HG03354 (cell line): ENCODE results near the gene PTX4.

Experiments
- ATAC-seq: cut with Tn5 transposase; IDR thresholded peaks from one replicate; pipeline ENCODE4 v1.9.1; 2021; ENCODE audit warnings: mild to moderate bottlenecking; ENCODE audit not compliant: unreplicated experiment, poor library complexity, severe bottlenecking

Gene PTX4

DNA sequence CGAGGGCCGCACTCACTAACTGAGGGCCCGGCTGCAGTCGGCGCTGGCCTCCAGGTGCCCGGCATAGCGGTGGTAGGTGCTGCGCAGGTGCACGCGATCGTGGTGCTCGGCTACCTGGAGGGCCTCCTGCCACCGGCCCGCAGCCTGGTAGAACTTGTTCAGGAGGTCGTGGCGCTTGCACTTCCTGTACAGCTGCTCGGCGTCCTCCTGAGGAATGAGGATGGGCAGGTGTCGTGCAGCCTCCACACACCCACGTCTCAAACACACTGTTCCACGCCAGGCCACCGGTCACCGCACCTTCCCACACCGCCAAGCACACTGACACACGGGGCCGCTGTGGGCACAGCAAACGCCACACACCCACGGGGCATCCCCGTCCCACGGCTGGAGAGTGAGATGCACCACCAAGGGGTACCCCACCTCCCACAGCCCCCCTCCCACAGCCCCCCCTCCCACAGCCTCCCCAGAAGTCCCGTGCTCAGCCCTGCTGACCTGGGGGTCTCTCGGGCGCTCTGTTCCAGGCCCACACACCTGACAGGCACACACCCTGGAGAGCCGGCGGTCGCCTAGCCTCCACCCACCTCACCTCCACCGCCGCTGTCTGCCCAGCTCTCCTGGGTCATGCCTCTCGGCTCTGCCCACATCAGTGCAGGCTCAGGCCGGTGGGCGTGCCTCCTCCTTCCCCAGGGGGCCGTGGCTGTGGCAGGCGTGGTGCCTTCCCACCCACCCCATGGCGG, 37.3 kb upstream of the PTX4 start:
- no peak for ATAC-seq

DNA sequence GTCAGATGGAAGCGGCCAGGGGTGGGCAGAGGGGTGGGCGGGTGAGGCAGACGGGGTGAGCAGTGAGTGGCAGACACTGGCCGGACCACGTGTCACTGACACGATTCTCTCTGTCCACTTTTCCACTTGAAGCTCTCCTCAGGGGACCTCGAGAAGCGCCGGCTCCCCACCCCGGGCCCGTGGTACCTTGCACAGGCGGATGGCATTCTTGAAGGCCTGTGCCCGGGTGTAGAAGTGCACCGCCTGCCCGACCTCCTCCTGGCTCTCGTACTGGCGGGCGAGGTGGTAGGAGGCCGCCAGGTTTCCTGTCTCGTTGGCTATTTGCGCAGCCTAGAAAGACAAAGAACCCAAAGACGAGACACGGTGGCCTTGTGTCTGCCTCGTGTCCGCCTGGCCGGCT, 35.6 kb upstream of the PTX4 start:
- no peak for ATAC-seq

DNA sequence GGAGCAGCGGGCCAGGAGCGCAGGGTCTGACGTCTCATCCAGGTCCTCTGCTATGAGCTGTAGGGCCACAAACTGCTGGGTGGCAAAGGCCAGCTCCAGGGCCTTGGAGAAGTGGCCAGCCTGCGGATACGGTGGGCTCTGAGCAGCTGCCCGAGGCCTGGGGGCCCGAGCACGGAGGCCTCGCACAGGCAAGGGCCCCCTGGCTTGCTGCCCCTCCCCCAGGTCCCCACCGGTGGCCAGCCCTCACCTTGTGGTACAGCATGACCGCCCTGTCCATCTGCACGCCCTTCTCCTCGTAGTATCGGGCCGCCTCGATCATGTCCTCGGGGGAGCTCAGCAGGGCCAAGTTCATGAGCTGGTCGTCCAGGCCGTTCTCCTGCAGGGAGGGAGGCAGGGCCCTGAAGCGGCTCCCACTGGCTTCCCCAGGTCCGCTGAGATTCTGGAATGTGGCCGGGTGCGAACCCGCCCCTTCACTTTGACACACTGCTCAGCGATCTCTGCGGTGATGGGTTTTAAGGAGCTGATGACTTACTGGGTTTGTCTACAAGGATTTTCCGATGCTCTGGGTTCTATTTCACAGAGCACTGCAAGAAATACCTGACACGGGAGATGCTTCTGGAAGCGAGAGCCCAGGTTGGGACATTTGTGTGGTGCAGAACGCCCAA, 35.0 kb upstream of the PTX4 start:
- no peak for ATAC-seq

DNA sequence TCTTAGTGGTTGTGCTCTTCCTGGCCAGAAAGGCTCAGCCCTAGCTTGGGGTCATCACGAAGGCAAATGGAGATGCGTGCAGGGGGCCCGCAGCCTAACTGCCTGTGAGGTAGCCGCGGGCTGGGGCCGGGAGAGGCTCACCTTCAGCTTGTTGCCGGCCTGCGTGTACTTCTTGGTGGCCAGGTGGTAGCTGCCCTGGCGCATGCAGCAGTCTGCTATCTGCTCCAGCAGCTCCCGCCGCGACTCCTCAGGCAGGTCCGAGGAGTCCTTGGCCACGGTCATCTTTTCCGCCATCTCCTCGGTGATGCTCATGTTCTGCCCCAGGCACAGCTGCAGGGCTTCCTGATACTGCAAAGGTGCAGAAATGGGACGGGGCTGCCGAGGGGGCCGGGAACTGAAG, 31.7 kb upstream of the PTX4 start:
- ATAC-seq, result no peak

DNA sequence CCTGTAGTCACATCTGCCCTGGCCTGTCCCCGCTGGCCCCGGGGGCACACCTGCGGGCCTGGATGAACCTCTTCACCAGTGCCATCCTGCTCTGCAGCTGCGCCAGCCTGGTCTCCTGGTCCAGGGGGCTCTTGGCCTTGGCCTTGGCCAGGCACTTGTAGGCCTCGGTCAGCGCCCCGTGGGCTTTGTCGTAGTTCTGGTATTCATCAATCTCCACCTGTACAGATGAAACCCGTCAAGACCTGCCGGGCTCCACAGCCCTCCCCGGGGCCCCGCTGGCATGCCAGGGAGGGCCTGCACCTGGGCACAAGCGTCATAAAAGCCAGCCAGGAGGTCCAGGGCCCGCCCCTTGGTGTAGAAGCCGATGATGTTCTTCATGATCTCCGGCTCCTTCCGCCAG, 31.1 kb upstream of the PTX4 start:
- ATAC-seq, result no peak

DNA sequence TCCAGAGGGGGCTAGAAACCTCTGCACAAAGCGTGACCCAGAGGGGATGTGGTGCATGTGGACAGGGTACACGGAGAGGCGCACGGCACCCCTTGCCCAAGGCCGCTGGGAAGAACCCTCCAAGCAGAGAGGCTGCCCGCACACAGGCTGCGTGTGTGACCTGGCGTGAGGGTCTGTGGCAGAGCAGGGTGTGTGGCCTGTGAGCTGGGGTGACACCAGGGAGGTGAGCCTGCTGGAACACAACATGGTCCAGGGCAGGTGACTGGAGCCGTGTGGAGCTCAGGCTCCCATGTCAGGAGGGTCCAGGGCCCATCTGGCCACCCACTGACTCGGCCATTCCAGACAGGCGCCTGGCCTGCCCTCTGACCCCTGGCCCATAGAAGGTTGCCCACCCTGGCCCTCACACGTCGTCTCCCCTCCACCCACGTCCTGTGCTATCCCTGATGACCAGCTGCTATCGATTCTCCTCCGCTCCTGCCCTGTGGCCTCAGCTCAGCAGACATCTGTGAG, 29.9 kb upstream of the PTX4 start:
- no peak for ATAC-seq

DNA sequence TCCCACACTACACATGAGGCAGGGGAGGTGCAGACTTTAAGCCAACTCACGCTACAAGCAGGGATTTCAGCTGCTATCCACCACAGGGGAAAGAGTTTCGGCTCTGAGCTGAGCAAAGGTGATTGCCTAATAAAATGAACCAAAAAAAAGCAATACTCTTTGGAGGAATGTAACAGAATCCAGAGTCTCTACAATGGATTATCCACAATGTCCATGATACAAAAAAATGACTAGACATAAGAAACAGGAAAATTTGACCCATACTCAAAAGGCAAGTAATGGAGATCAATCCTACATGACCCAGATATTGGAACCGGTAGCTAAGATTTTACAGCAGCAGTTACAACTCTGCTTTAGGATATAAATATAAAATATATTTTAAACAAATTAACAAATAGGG, 25.8 kb upstream of the PTX4 start:
- ATAC-seq, result no peak

DNA sequence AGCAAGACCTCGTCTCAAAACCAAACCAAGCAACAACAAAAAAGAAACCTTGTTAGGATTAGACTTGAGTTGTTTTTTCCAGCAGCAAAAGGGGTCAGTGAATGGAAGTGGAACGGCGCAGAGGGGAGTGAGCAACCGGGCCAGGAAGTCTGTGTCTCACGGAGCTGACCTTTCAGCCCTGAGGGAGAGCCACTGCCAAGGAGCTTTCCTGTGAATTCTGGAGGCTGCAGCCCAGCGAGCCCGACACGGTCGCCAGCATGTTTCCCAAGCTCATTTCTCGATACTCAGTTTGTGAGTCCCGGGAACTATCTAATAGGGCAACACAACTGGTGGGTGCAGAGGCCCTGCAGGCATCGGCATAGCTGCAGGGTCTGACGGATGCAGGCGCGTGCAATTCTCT, 24.0 kb upstream of the PTX4 start:
- ATAC-seq, result no peak

DNA sequence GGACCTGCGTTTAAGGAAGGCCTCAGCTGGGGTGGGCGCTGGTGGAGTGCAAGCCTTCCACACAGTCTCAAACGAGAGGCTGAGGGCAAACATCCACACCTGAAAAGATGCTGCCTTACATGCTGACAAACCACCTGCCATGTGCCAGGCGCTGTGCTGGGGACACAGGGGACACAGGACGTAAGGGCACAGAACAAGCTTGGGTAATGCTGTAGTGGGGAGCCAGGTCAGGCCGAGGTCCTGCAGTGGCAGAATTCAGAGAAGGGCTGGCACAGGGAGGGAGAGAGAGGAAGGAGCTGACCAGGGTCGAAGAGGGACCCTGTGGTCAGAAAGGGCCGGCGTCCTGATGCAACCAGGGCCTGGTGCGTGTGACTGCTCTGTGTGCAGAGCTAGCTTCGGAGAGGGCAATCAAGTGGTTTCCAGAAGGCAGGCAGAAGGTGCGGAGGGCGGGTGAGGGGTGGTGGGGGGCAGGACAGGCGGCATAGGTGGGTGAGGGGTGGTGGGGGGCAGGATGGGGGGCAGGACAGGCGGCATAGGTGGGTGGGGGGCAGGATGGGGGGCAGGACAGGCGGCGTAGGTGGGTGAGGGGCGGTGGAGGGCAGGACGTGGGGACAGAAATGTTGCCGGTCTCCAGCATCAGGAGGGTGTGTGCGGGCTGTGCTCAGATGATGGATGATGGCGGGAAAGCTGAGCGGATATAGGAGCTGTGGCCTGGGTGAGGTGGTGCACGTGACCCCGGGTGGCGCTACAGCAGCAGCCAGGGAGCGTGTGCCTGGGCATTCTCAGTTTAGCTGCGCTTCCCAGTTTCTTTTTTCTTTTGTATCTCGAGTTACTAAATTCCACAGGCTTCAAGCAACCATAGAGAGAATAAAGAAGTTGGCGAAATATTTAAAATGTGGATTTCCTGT, 23.2 kb upstream of the PTX4 start:
- ATAC-seq, result no peak

DNA sequence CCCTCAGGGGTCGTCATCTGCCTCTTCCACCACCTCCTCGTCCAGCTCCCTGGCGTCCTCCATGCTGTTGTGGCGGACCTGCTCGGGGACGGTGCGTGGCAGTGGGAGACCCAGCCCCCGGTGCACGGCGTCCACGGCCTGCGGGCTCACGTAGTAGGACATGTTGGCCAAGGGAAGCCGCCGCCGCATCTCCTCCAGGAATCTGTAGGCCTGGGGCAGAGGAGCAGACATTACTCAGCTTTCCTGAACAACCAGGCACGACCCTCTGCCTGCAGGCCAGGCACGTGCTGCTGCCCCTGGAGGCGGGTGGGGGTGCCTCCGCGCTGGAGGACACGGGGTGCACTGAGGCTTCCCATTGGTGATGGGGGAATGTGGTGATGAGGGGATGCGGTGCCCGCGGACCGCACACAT, 22.2 kb upstream of the PTX4 start:
- ATAC-seq, result no peak

DNA sequence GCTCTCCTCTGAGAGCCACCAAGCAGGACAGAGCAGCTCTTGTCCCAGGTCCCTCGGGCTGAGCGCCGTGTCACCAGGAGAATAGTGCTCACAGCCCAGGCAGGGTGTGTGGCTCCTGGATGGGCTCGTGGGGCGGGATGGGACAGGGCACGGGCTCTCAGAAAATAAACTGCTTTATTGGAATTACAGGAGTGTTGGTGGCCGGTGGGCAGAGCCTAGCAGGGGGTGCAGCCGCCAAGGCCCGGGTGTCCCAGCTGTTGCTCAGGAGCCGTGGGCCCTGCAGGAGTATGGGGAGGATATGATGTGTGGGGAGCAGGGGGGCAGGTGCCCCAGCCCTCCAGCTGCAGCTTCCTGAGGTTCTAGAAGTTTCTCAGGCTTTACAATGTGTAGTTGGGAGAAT, 21.5 kb upstream of the PTX4 start:
- ATAC-seq, result no peak

DNA sequence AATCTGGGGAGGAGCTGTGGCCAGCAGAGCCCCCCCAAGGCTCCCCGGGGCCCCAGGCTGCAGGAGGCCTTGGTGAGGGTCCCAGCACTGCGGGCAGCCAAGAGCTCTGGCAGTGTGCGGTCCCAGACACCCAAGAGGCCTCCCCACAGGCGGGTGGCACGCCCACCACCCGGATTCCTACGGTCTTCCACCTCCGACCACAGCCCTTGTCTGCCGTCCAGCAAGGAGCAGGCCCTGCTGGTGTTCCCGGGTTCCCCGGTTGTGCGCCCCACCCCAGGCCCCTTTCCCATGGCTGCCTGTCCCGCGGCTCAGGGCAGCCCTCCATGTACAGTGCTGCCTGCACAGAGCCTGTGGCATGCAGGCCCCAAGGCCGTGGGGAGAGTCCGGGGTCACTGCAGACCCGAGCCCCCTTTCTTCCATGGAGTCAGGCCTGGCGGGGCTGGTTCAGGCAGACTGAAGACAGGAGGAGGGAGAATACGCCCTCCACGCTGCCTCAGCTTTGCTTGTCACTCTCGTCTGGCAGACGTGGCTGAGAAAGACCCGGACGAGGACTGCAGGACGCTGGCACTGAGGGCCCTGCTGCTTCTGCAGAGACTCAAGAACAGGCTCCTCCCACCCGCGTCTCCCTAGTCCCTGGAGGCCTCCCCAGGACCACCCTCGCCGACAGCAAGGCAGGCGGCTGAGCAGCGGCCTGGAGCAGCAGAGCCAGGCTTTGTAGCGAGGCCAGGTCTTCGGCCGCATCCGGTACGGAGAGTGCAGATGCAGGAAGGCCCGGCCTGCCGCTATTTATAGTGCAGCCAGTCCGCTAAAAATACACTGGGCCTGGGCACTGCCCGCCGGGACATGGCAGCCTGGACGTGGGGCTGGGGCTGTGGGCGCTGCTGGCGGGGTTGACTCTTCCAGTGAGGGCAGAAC, 20.8 kb upstream of the PTX4 start:
- no peak for ATAC-seq

DNA sequence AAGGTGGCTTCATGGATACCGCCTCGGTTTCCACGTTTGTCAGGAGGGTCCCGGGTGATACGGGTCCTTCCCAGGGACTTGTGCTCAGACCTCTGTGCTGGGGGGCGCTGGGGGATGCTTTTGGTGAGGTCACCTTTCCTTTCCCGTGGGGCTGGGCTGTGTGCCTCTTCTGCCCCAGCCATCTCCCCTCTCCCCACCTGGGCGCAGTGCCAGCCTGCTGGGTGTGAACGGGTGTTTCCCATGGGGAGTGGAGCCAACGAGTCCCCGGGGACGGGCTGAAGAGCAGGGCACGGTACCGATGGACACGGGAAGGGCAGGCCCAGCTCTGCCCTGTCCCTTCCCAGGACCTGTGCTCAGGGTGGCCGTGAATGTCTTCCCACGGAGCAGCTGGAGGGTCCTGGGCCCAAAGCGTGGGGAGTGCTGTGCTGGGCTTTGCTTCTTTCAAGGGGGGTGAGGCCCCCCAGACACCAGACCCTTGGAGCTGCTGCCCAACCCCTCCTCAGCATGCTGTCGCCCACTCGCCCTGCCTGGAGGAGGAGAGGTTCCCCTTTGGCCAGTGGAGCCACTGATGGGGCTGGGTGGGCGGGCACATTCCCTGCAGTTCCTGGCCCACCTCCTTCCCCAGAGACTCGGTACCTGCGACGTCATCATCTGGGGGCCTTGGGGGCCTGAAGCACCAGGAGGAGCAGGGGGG, 19.9 kb upstream of the PTX4 start:
- no peak for ATAC-seq

DNA sequence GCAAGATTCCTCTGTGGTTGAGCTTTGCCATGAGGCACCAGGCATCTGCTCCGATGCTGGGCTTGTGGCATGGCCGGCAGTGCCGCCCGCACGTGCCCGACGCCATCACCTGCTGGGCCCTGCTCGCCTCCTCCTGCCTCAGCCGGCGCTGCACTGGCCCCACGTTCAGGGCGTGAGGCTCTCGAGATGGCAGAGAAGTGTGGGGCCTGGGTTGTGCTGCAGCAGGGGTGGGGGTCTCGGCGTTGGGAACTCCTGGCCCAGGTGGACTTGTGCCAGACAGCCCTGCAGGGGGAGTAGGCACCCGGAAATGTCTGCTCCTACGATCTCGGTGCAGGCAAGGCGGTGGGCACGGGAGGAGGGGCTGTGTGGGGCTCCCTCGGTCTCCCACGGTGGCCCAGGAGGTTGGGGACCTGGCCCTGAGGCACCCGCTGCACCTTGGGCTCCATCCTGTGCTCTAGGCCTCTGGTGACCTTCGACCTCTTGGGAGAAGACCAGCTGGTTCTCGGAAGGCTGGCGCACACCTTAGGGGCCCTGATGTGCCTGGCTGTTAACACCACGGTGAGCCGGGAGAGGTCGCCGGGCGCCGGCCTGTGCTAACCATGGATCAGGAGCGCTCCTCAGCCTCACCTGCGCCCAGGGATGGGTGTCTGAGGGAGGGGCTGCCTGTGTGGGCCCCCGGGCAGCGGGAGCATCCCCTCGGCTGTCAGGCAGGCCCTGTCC, 17.9 kb upstream of the PTX4 start:
- ATAC-seq, result no peak

DNA sequence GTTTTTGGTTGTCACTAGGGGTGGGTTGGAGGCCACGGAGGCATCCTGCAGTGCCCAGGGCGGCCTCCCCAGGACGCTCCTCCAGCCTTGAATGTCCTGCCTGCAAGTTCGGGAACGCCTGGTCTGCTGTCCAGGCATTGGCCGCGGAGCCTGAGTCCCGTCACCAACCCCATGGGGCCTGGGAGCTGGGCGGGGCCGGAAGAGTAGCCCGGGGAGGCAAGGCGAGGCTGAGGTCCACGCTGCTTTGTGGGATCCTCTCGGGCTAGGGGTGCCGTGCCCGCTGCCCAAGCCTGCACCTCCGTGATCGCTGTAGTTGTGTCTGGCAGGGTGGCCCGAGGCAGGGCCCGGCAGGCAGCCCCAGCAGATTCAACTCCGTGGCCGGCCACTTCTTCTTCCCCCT, 17.2 kb upstream of the PTX4 start:
- ATAC-seq, result no peak

DNA sequence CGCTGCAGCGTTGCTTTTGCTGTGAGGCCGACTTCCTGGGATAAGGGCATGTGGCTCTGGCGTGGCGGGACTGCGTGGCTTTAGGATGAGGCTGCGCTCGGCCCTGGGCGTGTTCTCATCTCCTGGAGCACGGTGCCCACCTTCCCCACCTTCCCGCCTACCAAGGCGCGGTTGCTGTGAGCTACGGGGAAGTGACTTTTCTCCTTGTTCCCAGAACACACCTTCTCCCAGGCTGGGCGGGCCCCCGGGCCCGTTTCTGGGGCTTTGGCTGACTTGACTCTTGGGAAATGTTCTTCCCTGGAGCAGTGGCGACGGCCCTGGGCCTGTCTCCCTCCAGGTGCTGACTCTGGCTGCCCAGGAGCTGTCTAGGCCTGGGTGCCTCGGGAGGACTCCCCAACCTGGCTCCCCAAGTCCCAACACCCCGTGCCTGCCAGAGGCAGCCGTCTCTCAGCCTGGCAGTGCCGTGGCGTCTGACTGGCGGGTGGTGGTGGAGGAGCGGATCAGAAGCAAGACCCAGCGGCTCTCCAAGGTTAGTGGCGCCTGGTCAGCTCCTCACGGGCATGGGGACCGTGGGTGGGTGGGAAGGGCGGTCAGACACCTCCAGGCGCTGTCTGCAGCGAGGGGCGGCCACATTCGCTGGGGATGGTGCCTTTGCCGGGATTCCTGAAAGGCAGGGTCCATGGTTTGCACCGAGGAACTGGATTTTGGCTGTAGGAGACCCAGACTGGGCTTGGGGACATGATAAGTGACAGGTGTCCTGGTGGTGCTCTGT, 16.5 kb upstream of the PTX4 start:
- no peak for ATAC-seq

DNA sequence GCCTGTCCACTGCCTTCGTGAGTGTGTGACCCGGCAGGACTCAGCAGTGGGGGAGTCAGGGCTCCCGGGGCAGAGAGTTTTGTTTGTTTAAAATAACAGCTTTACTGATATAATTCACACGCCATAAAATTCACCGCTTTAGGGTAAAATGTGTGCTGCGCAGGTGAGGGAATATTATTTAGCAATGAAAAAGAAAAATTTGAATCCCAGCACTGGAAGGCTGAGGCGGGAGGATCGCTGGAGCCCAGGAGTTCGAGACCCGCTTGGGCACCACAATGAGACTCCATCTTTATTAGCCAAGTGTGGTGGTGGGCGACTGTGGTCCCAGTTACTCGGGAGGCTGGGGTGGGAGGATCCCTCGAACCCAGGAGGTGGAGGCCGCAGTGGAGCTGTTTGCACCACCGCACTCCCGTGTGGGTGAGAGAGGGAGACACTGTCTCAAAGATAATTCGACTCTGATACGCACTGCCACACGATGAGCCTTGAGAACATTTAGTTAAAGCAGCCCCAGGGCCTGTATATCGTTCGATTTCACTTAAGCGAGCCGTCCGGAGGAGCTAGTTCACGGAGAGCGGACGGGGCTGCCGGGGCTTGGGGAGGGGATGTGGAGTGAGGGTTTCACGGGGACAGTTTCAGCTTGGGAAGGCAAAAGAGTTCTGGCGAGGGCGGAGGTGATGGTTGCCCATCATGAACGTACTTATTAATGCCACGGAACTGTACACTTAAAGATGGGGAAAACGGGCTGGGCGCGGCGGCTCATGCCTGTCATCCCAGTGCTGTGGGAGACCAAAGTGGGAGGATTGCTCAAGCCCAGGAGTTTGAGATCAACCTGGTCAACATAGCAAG, 14.6 kb upstream of the PTX4 start:
- ATAC-seq, result no peak
